ENCODE measurements around the gene PIK3R6. TPM values are rescaled to one million over a fixed set of nuclear protein-coding genes. Genes with fewer than 3 reads are reported as not detected.

PIK3R6 gene
- total and polyA plus RNA-seq, 3 donors from 2014 or later, result 1.3 to 2.6 (median 2.5) TPM

GRCh38 chr17:8839410-8839935, 28.0 kb downstream of the PIK3R6 start:
- TF ChIP-seq CTCF (IDR thresholded peaks at IDR 0.05), result no peak
- TF ChIP-seq POLR2A (IDR thresholded peaks at IDR 0.05), result no peak
- Histone ChIP-seq H3K36me3 (ENCODE audit: low read depth, missing control alignments) (no peaks in the 10 kb centered on the region), H3K4me3 (no peak overlapping the region), H3K27me3 (no peaks in the 10 kb centered on the region), H3K4me1 (no peaks in the 10 kb centered on the region), H3K27ac (no peak overlapping the region), H3K9me3 (no peaks in the 10 kb centered on the region)
- intact Hi-C loops (cut with DNase I; ENCODE audit: low total_unique reads), result no loop called here
- 71 to 73% methylated on average over 10 to 11 of the region's 11 CpGs for WGBS, 2 donors
- DNase-seq, result no peak

GRCh38 chr17:8838551-8839095, 28.9 kb downstream of the PIK3R6 start:
- Histone ChIP-seq H3K36me3 (ENCODE audit: low read depth, missing control alignments) (no peaks in the 10 kb centered on the region), H3K9me3 (no peaks in the 10 kb centered on the region), H3K27ac (no peak overlapping the region), H3K4me3 (no peak overlapping the region), H3K4me1 (no peaks in the 10 kb centered on the region), H3K27me3 (no peaks in the 10 kb centered on the region)
- no peak for DNase-seq
- intact Hi-C loops (cut with DNase I; ENCODE audit: low total_unique reads), result no loop called here
- TF ChIP-seq CTCF (IDR thresholded peaks at IDR 0.05) (no peak), POLR2A (IDR thresholded peaks at IDR 0.05) (no peak)
- WGBS, 2 donors, result 92 to 96% methylated on average over 8 to 12 of the region's 12 CpGs

GRCh38 chr17:8837563-8838075, 29.9 kb downstream of the PIK3R6 start:
- Histone ChIP-seq H3K4me3 (no peak overlapping the region), H3K9me3 (no peaks in the 10 kb centered on the region), H3K27me3 (no peaks in the 10 kb centered on the region), H3K27ac (no peak overlapping the region), H3K36me3 (ENCODE audit: low read depth, missing control alignments) (no peaks in the 10 kb centered on the region), H3K4me1 (no peaks in the 10 kb centered on the region)
- no peak for TF ChIP-seq CTCF (IDR thresholded peaks at IDR 0.05)
- TF ChIP-seq POLR2A (IDR thresholded peaks at IDR 0.05), result no peak
- no peak for DNase-seq
- intact Hi-C loops (cut with DNase I; ENCODE audit: low total_unique reads), result no loop called here
- WGBS, 2 donors, result 34 to 51% methylated on average over 6 to 8 of the region's 8 CpGs

GRCh38 chr17:8836821-8837562, 30.5 kb downstream of the PIK3R6 start:
- Histone ChIP-seq H3K27ac (no peak overlapping the region), H3K27me3 (no peaks in the 10 kb centered on the region), H3K4me1 (no peaks in the 10 kb centered on the region), H3K4me3 (no peak overlapping the region), H3K9me3 (no peaks in the 10 kb centered on the region), H3K36me3 (ENCODE audit: low read depth, missing control alignments) (no peaks in the 10 kb centered on the region)
- DNase-seq, result no peak
- intact Hi-C loops (cut with DNase I; ENCODE audit: low total_unique reads), result no loop called here
- TF ChIP-seq CTCF (IDR thresholded peaks at IDR 0.05) (no peak), POLR2A (IDR thresholded peaks at IDR 0.05) (no peak)
- WGBS, 2 donors, result 50 to 64% methylated on average over 15 of the region's 15 CpGs

Data from testis (tissue), 3 donors.